B cell (primary cell): ENCODE results near the gene KIN. TPM values are rescaled to one million over a fixed set of nuclear protein-coding genes. Genes with fewer than 3 reads are reported as not detected.
"Not testable (repeated sequence)": the region's sequence is repeated elsewhere in the genome, so short reads cannot be mapped to it uniquely, and the experiment has no call there.

Experiments
- ATAC-seq: fragments of 200-7000 bp; cut with Tn5 transposase; one replicate; pipeline ENCODE4 v1.10.0; 2021; ENCODE audit warnings: low read depth, mild to moderate bottlenecking, moderate number of reproducible peaks, moderate library complexity
- CTCF ChIA-PET: fragments of 350-600 bp; sonication (Branson Sonifier 250); formaldehyde crosslinking; loops from one replicate; lab custom pipeline; 2021; ENCODE audit warnings: antibody characterized with exemption, inconsistent platforms; lab: Charles Lee
- POLR2A ChIA-PET: fragments of 350-600 bp; sonication (Branson Sonifier 250); formaldehyde crosslinking; loops from one replicate; lab custom pipeline; 2021; ENCODE audit warnings: antibody characterized with exemption; lab: Charles Lee
- DNase-seq: peaks from one replicate; pipeline ENCODE4 v3.0.0; 2013
- H2AFZ ChIP-seq: 2 replicates; pipeline ENCODE4 v1.6.1; 2012; ENCODE audit warnings: mild to moderate bottlenecking, low read depth, low read length; ENCODE audit not compliant: insufficient read depth, poor library complexity, severe bottlenecking
- H3K27ac ChIP-seq, 2 donors: 1 replicate in 1 of 2; 2 replicates in 1 of 2; pipeline ENCODE4 v1.5.1; 2012 to 2013; ENCODE audit warnings: low read length in 2 of 2, mild to moderate bottlenecking in 2 of 2, moderate library complexity in 1 of 2
- H3K27me3 ChIP-seq, 4 experiments: fragments of 200-600 bp in 1 of 4; sonication (generic) in 1 of 4; replicated peaks in 1 of 4; 1 replicate in 2 of 4; 2 replicates in 2 of 4; pipeline versions ENCODE4 v1.6.1 to v1.7.0; 2013 to 2016; ENCODE audit warnings: low read length in 3 of 4, mild to moderate bottlenecking in 2 of 4, mixed read lengths in 1 of 4, moderate library complexity in 1 of 4; ENCODE audit not compliant: insufficient read depth in 4 of 4, control insufficient read depth in 3 of 4; ENCODE audit errors: control extremely low read depth in 1 of 4
- H3K36me3 ChIP-seq, 2 experiments: replicated peaks in 1 of 2; 1 replicate in 1 of 2; 2 replicates in 1 of 2; pipeline versions ENCODE4 v1.6.1 to v1.7.1; 2013; ENCODE audit warnings: low read length in 1 of 2; ENCODE audit not compliant: insufficient read depth in 2 of 2, control insufficient read depth in 1 of 2; ENCODE audit errors: control extremely low read depth in 1 of 2, extremely low read depth in 1 of 2
- H3K4me1 ChIP-seq, 2 donors: fragments of 200-600 bp in 1 of 2; sonication (generic) in 1 of 2; 1 replicate in 1 of 2; 2 replicates in 1 of 2; pipeline versions ENCODE4 v1.5.1 to v1.6.1; 2013 to 2017; ENCODE audit warnings: low read length in 2 of 2; ENCODE audit not compliant: control insufficient read depth in 2 of 2, insufficient read depth in 2 of 2
- H3K4me2 ChIP-seq: replicated peaks from 2 replicates; pipeline ENCODE3; 2012; ENCODE audit warnings: mild to moderate bottlenecking, low read depth, low read length; ENCODE audit not compliant: poor library complexity, severe bottlenecking
- H3K4me3 ChIP-seq, 5 experiments: fragments of 200-600 bp in 1 of 5; sonication (generic) in 1 of 5; 1 replicate in 3 of 5; 2 replicates in 2 of 5; pipeline versions ENCODE4 v1.5.1 to v1.7.0; 2011 to 2016; ENCODE audit warnings: low read length in 4 of 5, mild to moderate bottlenecking in 4 of 5, low read depth in 2 of 5, control low read depth in 1 of 5, moderate library complexity in 1 of 5; ENCODE audit not compliant: insufficient read depth in 1 of 5; ENCODE audit errors: control extremely low read depth in 1 of 5, extremely low read depth in 1 of 5
- H3K79me2 ChIP-seq: fragments of 200-600 bp; sonication (generic); one replicate; pipeline ENCODE4 v1.6.0; 2016; ENCODE audit warnings: low read length; ENCODE audit not compliant: control insufficient read depth, insufficient read depth
- H3K9ac ChIP-seq: fragments of 200-600 bp; sonication (generic); 2 replicates; pipeline ENCODE4 v1.6.1; 2017; ENCODE audit warnings: mild to moderate bottlenecking, low read length, moderate library complexity
- H3K9me3 ChIP-seq, 3 donors: one replicate each; pipeline versions ENCODE4 v1.6.1 to v1.7.1; 2013; ENCODE audit warnings: low read length in 2 of 3; ENCODE audit not compliant: control insufficient read depth in 2 of 3, insufficient read depth in 1 of 3; ENCODE audit errors: control extremely low read depth in 1 of 3
- H4K20me1 ChIP-seq: 2 replicates; pipeline ENCODE4 v1.6.0; 2012; ENCODE audit warnings: mild to moderate bottlenecking, low read length; ENCODE audit not compliant: insufficient read depth, control insufficient read depth, poor library complexity, severe bottlenecking
- H3K27ac Mint-ChIP-seq: one replicate; pipeline ENCODE4 v1.8.0; 2021; ENCODE audit warnings: mixed read lengths
- H3K27me3 Mint-ChIP-seq: one replicate; pipeline ENCODE4 v1.8.0; 2021; ENCODE audit warnings: mixed read lengths
- H3K4me1 Mint-ChIP-seq: one replicate; pipeline ENCODE4 v1.8.0; 2021; ENCODE audit warnings: mixed read lengths
- H3K4me3 Mint-ChIP-seq: one replicate; pipeline ENCODE4 v1.8.0; 2021; ENCODE audit warnings: mixed read lengths
- H3K9me3 Mint-ChIP-seq: one replicate; pipeline ENCODE4 v1.8.0; 2022; ENCODE audit warnings: mixed read lengths; ENCODE audit not compliant: insufficient read depth
- EZH2 ChIP-seq: IDR thresholded peaks from 2 replicates; pipeline ENCODE4 v1.6.1; 2012; ENCODE audit warnings: borderline replicate concordance, low read depth, mild to moderate bottlenecking, moderate library complexity, low read length; ENCODE audit not compliant: insufficient read depth, poor library complexity, severe bottlenecking
- WGBS: methylation state at CpG from one replicate; pipeline ENCODE4 v1.1.5; 2013; ENCODE audit warnings: missing lambda C conversion rate; ENCODE audit not compliant: insufficient coverage; 5-methylcytosine and 5-hydroxymethylcytosine counted together
- intact Hi-C: fragments of 100-400 bp; cut with micrococcal nuclease; formaldehyde crosslinking; loops from one replicate; pipeline ENCODE4 v1.10.0; 2022
- polyA plus RNA-seq: library from polyadenylated mRNA; depleted of rRNA; stranded (reverse); fragments of >200 nt; gene quantifications from 2 replicates; pipeline ENCODE4 v1.2.3, GENCODE V29; 2012
- total RNA-seq, 2 donors: library from RNA; stranded (reverse); fragments of 120-200 nt in 1 of 2; gene quantifications; 1 replicate in 1 of 2; 2 replicates in 1 of 2; pipeline versions ENCODE4 v1.2.3 to v1.2.4, GENCODE V29; 2013 to 2022
- TF ChIP-seq, protein P1 (sequence below): fragments of 200-600 bp; IDR thresholded peaks from one replicate; pipeline ENCODE4 v1.8.0; 2022; ENCODE audit warnings: antibody characterized with exemption, mild to moderate bottlenecking

KIN gene
- total and polyA plus RNA-seq, 2 donors (not counting 1 experiment from before 2014, with no cell fraction given), result 3.4 to 16.5 TPM

DNA sequence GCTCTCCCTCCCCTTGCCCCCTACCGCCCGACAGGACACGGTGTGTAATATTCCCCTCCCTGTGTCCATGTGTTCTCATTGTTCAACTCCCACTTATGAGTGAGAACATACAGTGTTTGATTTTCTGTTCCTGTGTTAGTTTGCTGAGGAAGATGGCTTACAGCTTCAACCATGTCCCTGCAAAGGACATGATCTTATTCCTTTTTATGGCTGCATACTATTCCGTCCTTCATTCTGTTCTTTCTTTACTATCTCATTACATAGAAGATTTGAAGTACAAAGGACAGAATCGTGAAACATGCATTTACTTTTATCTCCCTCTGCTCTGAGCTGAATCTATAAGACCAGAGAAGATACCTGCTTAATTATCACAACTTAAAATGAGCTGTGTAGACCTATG lies 76.7 kb downstream of the KIN start:
- H3K4me1 Mint-ChIP-seq, H3K9me3 Mint-ChIP-seq, H2AFZ ChIP-seq, H3K9ac ChIP-seq, POLR2A ChIA-PET, H4K20me1 ChIP-seq, H3K4me3 Mint-ChIP-seq, H3K27ac Mint-ChIP-seq, H3K27me3 ChIP-seq, intact Hi-C loops, H3K27ac ChIP-seq, H3K4me1 ChIP-seq, H3K4me2 ChIP-seq, CTCF ChIA-PET, DNase-seq, H3K79me2 ChIP-seq, H3K9me3 ChIP-seq, ATAC-seq, H3K4me3 ChIP-seq, H3K36me3 ChIP-seq: not testable (repeated sequence)
- no CpG with 5 or more reads among the region's 5 CpGs for WGBS
- H3K27me3 Mint-ChIP-seq, result peaks cover 30% of the 10 kb centered on the region

DNA sequence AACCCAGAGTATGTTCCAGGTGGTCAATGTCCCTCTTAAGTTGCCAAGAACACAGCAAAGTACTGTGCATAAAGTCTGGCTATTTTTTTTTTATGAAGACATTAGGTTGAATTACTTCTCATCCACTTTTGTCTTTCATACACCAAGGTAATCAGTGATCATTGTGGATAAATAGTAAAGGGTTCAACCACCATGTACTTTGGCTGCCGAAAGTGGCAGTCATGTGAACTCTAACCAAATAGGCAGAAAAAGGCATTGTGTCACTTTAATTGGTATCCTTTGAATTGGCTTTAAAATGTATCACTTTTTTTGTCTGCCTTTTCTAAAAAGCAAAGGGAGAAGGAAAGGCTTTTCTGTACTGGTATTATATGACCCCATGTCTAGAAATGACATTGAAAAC lies 77.3 kb downstream of the KIN start:
- CTCF ChIA-PET, result no interaction called here
- no peaks in the 10 kb centered on the region for H3K36me3 ChIP-seq
- H4K20me1 ChIP-seq, result no peaks in the 10 kb centered on the region
- H3K27me3 Mint-ChIP-seq, result peaks cover 32% of the 10 kb centered on the region
- H2AFZ ChIP-seq, result no peak overlapping the region
- H3K27ac ChIP-seq, result no peak overlapping the region
- H3K27ac Mint-ChIP-seq, result no peak overlapping the region
- no peak for ATAC-seq
- peaks cover 2% of the 10 kb centered on the region for H3K9me3 Mint-ChIP-seq
- H3K4me1 ChIP-seq, result no peaks in the 10 kb centered on the region
- no peak overlapping the region for H3K4me3 Mint-ChIP-seq
- no peak overlapping the region for H3K4me2 ChIP-seq
- no peak overlapping the region for H3K9ac ChIP-seq
- H3K4me1 Mint-ChIP-seq, result no peaks in the 10 kb centered on the region
- no peak for DNase-seq
- H3K79me2 ChIP-seq, result no peaks in the 10 kb centered on the region
- WGBS, result no CpG with 5 or more reads among the region's 1 CpG
- H3K4me3 ChIP-seq, result no peak overlapping the region
- POLR2A ChIA-PET, result no interaction called here
- peaks cover 0 to 4% (median 0%) of the 10 kb centered on the region in 4 experiments for H3K27me3 ChIP-seq
- intact Hi-C loops, result no loop called here
- no peak for TF ChIP-seq EZH2
- TF ChIP-seq, protein P1, sequence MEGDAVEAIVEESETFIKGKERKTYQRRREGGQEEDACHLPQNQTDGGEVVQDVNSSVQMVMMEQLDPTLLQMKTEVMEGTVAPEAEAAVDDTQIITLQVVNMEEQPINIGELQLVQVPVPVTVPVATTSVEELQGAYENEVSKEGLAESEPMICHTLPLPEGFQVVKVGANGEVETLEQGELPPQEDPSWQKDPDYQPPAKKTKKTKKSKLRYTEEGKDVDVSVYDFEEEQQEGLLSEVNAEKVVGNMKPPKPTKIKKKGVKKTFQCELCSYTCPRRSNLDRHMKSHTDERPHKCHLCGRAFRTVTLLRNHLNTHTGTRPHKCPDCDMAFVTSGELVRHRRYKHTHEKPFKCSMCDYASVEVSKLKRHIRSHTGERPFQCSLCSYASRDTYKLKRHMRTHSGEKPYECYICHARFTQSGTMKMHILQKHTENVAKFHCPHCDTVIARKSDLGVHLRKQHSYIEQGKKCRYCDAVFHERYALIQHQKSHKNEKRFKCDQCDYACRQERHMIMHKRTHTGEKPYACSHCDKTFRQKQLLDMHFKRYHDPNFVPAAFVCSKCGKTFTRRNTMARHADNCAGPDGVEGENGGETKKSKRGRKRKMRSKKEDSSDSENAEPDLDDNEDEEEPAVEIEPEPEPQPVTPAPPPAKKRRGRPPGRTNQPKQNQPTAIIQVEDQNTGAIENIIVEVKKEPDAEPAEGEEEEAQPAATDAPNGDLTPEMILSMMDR, result no peak
- H3K9me3 ChIP-seq, result peaks cover 0 to 1% (median 0%) of the 10 kb centered on the region in 3 donors
